SK-N-SH treated with all-trans-retinoic acid at 6 μM for 48 hours (cell line): ENCODE data around the gene VTI1A.

Experiments
- ATAC-seq: fragments of 200-7000 bp; cut with Tn5 transposase; 3 replicates; pipeline ENCODE4 v1.9.1; 2020; ENCODE audit warnings: mild to moderate bottlenecking, moderate library complexity
- ARNTL ChIP-seq: fragments of 450-650 bp; formaldehyde crosslinking; IDR thresholded peaks from 2 replicates; pipeline ENCODE4 v1.5.0; 2020; ENCODE audit warnings: low read depth, mild to moderate bottlenecking, moderate library complexity, borderline replicate concordance
- BACH2 ChIP-seq: fragments of 250-450 bp; sonication (Bioruptor Pico); IDR thresholded peaks from 2 replicates; pipeline ENCODE4 v1.9.0; 2021; ENCODE audit warnings: mild to moderate bottlenecking, borderline replicate concordance
- CSDC2 ChIP-seq: fragments of 250-450 bp; sonication (Bioruptor Pico); IDR thresholded peaks from 2 replicates; pipeline ENCODE4 v1.5.0; 2020; ENCODE audit warnings: mild to moderate bottlenecking, moderate library complexity
- ESRRG ChIP-seq: fragments of 250-450 bp; sonication (Bioruptor Pico); IDR thresholded peaks from 2 replicates; pipeline ENCODE4 v1.6.1; 2021; ENCODE audit warnings: mild to moderate bottlenecking
- GLIS3 ChIP-seq: fragments of 250-450 bp; sonication (Bioruptor Pico); IDR thresholded peaks from 2 replicates; pipeline ENCODE4 v1.5.0; 2020; ENCODE audit warnings: mild to moderate bottlenecking, moderate library complexity
- ISL1 ChIP-seq: fragments of 250-450 bp; sonication (Bioruptor Pico); IDR thresholded peaks from 2 replicates; pipeline ENCODE4 v2.1.2; 2022; ENCODE audit warnings: mild to moderate bottlenecking, moderate library complexity
- OSR1 ChIP-seq: fragments of 250-450 bp; sonication (Bioruptor Pico); IDR thresholded peaks from 2 replicates; pipeline ENCODE4 v1.8.0; 2022; ENCODE audit warnings: moderate library complexity, mild to moderate bottlenecking, inconsistent platforms
- PPARA ChIP-seq: fragments of 250-450 bp; sonication (Bioruptor Pico); IDR thresholded peaks from 2 replicates; pipeline ENCODE4 v1.5.0; 2020; ENCODE audit warnings: mild to moderate bottlenecking, borderline replicate concordance
- SNAI2 ChIP-seq: fragments of 250-450 bp; sonication (Bioruptor Pico); IDR thresholded peaks from 2 replicates; pipeline ENCODE4 v1.5.0; 2020; ENCODE audit warnings: mild to moderate bottlenecking, moderate library complexity
- TCF4 ChIP-seq: fragments of 250-450 bp; sonication (Bioruptor Pico); IDR thresholded peaks from 2 replicates; pipeline ENCODE4 v1.8.0; 2021; ENCODE audit warnings: mild to moderate bottlenecking, moderate library complexity, borderline replicate concordance
- TOX ChIP-seq: fragments of 250-450 bp; sonication (Bioruptor Pico); IDR thresholded peaks from 2 replicates; pipeline ENCODE4 v1.8.0; 2021; ENCODE audit warnings: mild to moderate bottlenecking, moderate library complexity, borderline replicate concordance
- ZFP3 ChIP-seq: fragments of 250-450 bp; sonication (Bioruptor Pico); IDR thresholded peaks from 2 replicates; pipeline ENCODE4 v1.5.0; 2020; ENCODE audit warnings: mild to moderate bottlenecking, moderate library complexity
- ZNF565 ChIP-seq: fragments of 450-650 bp; formaldehyde crosslinking; conservative IDR thresholded peaks from 2 replicates; pipeline ENCODE4 v1.5.0; 2020; ENCODE audit warnings: low read depth, mild to moderate bottlenecking, moderate library complexity
- ZNF70 ChIP-seq: fragments of 450-650 bp; formaldehyde crosslinking; IDR thresholded peaks from 2 replicates; pipeline ENCODE4 v1.5.0; 2020; ENCODE audit warnings: mild to moderate bottlenecking, moderate library complexity
- ZNF8 ChIP-seq: fragments of 450-650 bp; formaldehyde crosslinking; IDR thresholded peaks from 2 replicates; pipeline ENCODE4 v1.5.0; 2020; ENCODE audit warnings: mild to moderate bottlenecking, moderate library complexity
- TF ChIP-seq, protein P1 (sequence below): fragments of 250-450 bp; sonication (Bioruptor Pico); IDR thresholded peaks from 2 replicates; pipeline ENCODE4 v1.5.0; 2020; ENCODE audit warnings: mild to moderate bottlenecking, moderate library complexity
- TF ChIP-seq, protein P2 (sequence below): fragments of 250-450 bp; sonication (Bioruptor Pico); IDR thresholded peaks from 2 replicates; pipeline ENCODE4 v1.5.1; 2021; ENCODE audit warnings: mild to moderate bottlenecking, moderate library complexity
- TF ChIP-seq, protein P3 (sequence below): fragments of 250-450 bp; sonication (Bioruptor Pico); IDR thresholded peaks from 2 replicates; pipeline ENCODE4 v1.8.0; 2020; ENCODE audit warnings: mild to moderate bottlenecking, moderate library complexity, borderline replicate concordance
- TF ChIP-seq, protein P4 (sequence below): fragments of 250-450 bp; sonication (Bioruptor Pico); IDR thresholded peaks from 2 replicates; pipeline ENCODE4 v1.8.0; 2021; ENCODE audit warnings: low read depth, mild to moderate bottlenecking, moderate library complexity, borderline replicate concordance
- TF ChIP-seq, protein P5 (sequence below): fragments of 250-450 bp; sonication (Bioruptor Pico); IDR thresholded peaks from 2 replicates; pipeline ENCODE4 v1.5.1; 2020; ENCODE audit warnings: low read depth, mild to moderate bottlenecking, moderate library complexity

Gene VTI1A

DNA sequence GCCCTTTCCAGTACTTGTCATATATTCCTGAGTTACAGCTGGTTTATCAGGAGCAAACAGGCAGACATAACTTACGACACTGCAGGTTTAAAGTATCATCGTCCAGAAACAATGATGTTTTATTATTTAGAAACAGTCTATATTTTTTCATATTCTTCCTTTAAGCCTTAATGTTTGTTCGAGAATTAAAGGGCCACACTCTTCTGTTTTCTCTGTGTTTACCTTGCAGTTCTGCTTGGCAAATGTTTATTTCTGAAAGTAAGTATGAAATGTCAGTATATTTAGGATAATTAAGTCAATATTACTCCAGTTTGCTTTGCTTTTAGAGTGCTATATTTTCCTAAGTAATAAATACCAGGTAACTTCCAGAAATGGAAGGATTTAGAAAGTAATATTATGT is 115.1 kb downstream of the VTI1A start (continued):
- TF ChIP-seq PPARA (CRISPR knock-in tag), result no peak
- TF ChIP-seq, protein P1, sequence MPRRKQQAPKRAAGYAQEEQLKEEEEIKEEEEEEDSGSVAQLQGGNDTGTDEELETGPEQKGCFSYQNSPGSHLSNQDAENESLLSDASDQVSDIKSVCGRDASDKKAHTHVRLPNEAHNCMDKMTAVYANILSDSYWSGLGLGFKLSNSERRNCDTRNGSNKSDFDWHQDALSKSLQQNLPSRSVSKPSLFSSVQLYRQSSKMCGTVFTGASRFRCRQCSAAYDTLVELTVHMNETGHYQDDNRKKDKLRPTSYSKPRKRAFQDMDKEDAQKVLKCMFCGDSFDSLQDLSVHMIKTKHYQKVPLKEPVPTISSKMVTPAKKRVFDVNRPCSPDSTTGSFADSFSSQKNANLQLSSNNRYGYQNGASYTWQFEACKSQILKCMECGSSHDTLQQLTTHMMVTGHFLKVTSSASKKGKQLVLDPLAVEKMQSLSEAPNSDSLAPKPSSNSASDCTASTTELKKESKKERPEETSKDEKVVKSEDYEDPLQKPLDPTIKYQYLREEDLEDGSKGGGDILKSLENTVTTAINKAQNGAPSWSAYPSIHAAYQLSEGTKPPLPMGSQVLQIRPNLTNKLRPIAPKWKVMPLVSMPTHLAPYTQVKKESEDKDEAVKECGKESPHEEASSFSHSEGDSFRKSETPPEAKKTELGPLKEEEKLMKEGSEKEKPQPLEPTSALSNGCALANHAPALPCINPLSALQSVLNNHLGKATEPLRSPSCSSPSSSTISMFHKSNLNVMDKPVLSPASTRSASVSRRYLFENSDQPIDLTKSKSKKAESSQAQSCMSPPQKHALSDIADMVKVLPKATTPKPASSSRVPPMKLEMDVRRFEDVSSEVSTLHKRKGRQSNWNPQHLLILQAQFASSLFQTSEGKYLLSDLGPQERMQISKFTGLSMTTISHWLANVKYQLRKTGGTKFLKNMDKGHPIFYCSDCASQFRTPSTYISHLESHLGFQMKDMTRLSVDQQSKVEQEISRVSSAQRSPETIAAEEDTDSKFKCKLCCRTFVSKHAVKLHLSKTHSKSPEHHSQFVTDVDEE (CRISPR knock-in tag), result no peak
- no peak for TF ChIP-seq ZNF70 (CRISPR knock-in tag)

DNA sequence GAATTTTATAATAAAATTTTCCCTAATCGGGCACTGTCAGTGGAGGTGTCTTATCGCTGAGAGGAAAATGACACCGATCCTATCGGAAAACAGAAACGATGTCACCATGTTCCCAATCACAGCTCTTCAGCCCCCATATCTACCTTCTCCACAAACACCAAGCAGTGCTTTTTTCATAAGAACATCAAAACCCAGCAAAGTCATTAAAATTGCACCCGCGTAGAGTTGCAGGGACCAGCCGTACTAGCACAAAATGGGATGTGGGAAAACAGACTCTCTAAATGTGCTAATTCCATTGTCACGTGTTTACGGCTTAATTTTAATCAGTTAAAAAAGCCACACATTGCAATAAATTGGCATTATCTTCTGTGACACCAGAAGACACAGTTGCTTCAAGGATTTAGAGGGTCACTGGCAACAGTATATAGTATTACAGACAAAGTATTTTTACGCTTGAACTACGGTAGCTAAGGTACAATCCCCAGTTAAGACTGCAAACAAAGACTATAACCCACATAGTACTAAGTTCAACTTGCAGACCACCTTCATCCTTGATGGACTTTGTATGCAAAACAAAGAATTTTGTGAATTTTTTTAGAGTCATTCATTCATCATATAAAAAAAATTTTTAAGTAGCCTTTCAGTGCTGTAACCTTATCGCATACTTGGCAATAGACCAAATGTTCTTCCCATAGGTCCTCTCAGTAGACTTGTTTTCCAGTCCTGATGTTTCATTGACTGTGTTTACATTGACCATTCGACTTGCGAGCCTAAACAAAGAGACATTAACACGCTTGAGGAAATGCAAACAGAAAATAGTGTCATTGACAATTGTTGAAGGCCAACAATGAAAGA is 116.0 kb downstream of the VTI1A start:
- no peak for TF ChIP-seq ISL1 (CRISPR knock-in tag)
- TF ChIP-seq, protein P2, sequence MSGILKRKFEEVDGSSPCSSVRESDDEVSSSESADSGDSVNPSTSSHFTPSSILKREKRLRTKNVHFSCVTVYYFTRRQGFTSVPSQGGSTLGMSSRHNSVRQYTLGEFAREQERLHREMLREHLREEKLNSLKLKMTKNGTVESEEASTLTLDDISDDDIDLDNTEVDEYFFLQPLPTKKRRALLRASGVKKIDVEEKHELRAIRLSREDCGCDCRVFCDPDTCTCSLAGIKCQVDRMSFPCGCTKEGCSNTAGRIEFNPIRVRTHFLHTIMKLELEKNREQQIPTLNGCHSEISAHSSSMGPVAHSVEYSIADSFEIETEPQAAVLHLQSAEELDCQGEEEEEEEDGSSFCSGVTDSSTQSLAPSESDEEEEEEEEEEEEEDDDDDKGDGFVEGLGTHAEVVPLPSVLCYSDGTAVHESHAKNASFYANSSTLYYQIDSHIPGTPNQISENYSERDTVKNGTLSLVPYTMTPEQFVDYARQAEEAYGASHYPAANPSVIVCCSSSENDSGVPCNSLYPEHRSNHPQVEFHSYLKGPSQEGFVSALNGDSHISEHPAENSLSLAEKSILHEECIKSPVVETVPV (CRISPR knock-in tag), result no peak
- no peak for TF ChIP-seq SNAI2
- TF ChIP-seq ESRRG (CRISPR knock-in tag), result no peak
- TF ChIP-seq, protein P3, sequence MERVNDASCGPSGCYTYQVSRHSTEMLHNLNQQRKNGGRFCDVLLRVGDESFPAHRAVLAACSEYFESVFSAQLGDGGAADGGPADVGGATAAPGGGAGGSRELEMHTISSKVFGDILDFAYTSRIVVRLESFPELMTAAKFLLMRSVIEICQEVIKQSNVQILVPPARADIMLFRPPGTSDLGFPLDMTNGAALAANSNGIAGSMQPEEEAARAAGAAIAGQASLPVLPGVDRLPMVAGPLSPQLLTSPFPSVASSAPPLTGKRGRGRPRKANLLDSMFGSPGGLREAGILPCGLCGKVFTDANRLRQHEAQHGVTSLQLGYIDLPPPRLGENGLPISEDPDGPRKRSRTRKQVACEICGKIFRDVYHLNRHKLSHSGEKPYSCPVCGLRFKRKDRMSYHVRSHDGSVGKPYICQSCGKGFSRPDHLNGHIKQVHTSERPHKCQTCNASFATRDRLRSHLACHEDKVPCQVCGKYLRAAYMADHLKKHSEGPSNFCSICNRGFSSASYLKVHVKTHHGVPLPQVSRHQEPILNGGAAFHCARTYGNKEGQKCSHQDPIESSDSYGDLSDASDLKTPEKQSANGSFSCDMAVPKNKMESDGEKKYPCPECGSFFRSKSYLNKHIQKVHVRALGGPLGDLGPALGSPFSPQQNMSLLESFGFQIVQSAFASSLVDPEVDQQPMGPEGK (CRISPR knock-in tag), result no peak
- no peak for TF ChIP-seq ZFP3 (CRISPR knock-in tag)
- TF ChIP-seq TOX (CRISPR knock-in tag), result no peak
- TF ChIP-seq ZNF565 (CRISPR knock-in tag), result no peak
- TF ChIP-seq ARNTL, result no peak
- TF ChIP-seq, protein P4, sequence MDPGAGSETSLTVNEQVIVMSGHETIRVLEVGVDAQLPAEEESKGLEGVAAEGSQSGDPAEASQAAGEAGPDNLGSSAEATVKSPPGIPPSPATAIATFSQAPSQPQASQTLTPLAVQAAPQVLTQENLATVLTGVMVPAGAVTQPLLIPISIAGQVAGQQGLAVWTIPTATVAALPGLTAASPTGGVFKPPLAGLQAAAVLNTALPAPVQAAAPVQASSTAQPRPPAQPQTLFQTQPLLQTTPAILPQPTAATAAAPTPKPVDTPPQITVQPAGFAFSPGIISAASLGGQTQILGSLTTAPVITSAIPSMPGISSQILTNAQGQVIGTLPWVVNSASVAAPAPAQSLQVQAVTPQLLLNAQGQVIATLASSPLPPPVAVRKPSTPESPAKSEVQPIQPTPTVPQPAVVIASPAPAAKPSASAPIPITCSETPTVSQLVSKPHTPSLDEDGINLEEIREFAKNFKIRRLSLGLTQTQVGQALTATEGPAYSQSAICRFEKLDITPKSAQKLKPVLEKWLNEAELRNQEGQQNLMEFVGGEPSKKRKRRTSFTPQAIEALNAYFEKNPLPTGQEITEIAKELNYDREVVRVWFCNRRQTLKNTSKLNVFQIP (CRISPR knock-in tag), result no peak
- TF ChIP-seq CSDC2 (CRISPR knock-in tag), result no peak
- TF ChIP-seq ZNF8 (CRISPR knock-in tag), result no peak
- no peak for TF ChIP-seq PPARA (CRISPR knock-in tag)
- no peak for TF ChIP-seq BACH2
- TF ChIP-seq, protein P1 (CRISPR knock-in tag), result no peak
- TF ChIP-seq, protein P5, sequence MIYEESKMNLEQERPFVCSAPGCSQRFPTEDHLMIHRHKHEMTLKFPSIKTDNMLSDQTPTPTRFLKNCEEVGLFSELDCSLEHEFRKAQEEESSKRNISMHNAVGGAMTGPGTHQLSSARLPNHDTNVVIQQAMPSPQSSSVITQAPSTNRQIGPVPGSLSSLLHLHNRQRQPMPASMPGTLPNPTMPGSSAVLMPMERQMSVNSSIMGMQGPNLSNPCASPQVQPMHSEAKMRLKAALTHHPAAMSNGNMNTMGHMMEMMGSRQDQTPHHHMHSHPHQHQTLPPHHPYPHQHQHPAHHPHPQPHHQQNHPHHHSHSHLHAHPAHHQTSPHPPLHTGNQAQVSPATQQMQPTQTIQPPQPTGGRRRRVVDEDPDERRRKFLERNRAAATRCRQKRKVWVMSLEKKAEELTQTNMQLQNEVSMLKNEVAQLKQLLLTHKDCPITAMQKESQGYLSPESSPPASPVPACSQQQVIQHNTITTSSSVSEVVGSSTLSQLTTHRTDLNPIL (CRISPR knock-in tag), result no peak
- TF ChIP-seq OSR1 (CRISPR knock-in tag), result no peak
- TF ChIP-seq ZNF70 (CRISPR knock-in tag), result no peak
- no peak for TF ChIP-seq GLIS3 (CRISPR knock-in tag)
- no peak for TF ChIP-seq TCF4 (CRISPR knock-in tag)
- TF ChIP-seq, all 23 proteins: peak for 0
- no peak for ATAC-seq
